HG02981 (cell line): ENCODE data around the gene MVB12B.

Experiments
- ATAC-seq: cut with Tn5 transposase; IDR thresholded peaks from one replicate; pipeline ENCODE4 v1.9.1; 2021; ENCODE audit warnings: mild to moderate bottlenecking, moderate library complexity; ENCODE audit not compliant: unreplicated experiment

Gene MVB12B

DNA sequence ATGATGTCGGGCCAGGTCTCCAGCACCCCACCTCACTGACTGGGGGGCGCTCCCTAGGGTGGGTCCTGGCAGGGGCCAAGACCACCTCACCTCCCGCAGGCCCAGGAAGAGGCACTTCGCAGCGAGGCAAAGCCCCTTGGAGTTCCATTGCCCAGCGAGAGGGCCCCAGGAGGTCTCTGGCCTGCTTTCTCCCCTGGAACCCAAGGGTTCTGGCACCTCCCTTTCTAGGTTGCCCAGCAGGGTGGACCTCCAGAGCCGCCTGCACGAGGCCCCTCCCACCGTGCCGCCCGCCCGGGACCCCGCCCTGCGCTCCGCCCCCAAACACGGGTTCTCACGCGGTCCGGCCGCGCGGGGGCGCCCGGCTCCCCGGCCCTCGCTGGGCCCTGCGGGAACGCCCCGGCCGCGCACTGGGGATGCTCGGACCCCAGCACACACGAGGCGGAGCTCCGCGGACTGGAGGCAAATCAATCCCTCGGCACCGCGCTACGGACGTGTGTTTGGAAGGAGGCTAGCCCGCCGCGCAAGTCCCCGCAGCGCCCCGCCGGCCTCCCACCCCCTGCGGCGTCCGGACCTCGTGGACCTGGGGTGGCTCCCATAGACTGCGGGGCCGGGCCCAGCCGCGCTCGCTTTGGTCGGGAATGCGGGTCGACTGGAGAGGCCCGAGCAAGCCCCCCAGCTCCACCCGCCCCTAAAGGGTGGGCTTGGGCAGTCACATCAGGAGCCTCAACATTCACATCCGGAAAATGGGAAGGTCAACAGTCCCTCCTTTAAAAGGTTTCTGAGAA, 187.6 kb downstream of the MVB12B start:
- ATAC-seq, result no peak

- ATAC-seq, result no peak
These were observed 188.6 kb downstream of the MVB12B start for GRCh38 chr9:126515001-126515872.

DNA sequence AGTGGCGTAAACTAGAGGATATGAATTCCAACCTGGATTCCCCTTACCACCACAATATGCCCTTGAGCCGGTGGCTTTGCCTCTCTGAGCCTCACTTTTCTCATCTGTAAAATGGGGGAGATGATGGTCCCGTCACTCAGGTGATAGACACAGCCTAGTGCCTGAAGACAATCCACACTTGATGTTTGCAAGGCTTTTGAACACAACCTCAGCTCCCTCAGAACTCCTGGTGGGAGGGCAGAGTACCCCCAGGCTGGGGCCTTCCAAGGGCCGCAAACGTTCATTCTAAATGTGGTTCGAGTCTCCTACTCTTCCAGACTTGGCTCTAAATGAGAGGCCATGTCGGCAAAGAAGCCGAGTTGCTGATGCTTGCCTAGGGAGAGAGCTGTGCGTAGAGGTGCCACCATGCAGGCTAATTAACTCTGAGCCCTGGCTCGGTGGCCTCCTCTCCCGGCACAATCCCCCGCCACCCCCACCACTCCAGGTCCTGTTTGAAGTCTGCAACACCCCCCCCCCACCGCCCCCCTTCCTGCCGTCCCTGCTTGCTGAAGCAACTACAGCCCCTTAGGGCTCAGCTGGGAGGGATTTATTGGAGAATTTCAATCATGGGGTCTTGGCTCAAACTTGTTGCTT, 189.4 kb downstream of the MVB12B start:
- ATAC-seq, result no peak

DNA sequence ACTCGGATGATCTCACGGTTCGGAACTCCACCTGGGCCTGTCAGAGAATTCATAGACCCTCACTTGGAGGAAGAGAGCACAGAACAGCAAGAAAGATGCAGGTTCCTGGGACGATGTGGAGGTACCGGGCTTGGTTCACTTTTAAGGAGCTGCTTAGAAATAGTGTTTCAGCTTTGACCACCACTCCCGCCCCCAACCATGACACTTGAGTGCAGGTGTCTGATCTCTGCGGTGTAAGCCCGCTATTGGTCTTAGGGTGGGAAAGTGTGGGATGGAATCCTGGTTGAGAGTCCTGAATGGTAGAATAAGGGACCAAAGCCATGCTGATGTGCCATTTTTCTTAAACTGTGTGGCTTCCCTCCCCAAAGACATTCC, 189.9 kb downstream of the MVB12B start:
- ATAC-seq, result no peak

GRCh38 chr9:126516936-126517832, 190.6 kb downstream of the MVB12B start:
- ATAC-seq, result no peak

- ATAC-seq, result no peak
These were observed 191.3 kb downstream of the MVB12B start for GRCh38 chr9:126517833-126518356.

GRCh38 chr9:126518763-126519162, 192.1 kb downstream of the MVB12B start:
- no peak for ATAC-seq

- no peak for ATAC-seq
These were observed 193.2 kb downstream of the MVB12B start for GRCh38 chr9:126519660-126520420.

GRCh38 chr9:126520453-126520852, 193.8 kb downstream of the MVB12B start:
- no peak for ATAC-seq

DNA sequence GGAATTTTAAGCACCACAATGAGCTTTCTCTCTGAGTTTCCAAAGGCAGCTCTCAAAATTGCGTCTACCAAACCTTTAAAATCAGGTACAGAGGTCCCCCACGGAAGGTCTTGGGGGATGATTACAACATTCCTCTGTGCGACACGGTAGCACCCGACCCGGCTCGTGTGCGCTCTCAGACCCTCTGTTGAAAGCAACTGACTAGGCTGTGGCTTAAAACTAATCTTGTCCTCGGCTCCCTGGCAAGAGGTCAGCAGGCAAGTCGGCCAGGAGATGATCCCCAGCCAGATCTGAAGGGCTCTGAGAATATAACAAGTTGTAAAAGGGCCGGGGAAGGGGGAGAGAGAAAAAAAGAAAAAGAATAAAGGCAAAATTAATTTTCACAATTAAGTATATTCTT, 194.5 kb downstream of the MVB12B start:
- ATAC-seq, result no peak

- ATAC-seq, result no peak
These were observed 194.9 kb downstream of the MVB12B start for GRCh38 chr9:126521551-126521950.

DNA sequence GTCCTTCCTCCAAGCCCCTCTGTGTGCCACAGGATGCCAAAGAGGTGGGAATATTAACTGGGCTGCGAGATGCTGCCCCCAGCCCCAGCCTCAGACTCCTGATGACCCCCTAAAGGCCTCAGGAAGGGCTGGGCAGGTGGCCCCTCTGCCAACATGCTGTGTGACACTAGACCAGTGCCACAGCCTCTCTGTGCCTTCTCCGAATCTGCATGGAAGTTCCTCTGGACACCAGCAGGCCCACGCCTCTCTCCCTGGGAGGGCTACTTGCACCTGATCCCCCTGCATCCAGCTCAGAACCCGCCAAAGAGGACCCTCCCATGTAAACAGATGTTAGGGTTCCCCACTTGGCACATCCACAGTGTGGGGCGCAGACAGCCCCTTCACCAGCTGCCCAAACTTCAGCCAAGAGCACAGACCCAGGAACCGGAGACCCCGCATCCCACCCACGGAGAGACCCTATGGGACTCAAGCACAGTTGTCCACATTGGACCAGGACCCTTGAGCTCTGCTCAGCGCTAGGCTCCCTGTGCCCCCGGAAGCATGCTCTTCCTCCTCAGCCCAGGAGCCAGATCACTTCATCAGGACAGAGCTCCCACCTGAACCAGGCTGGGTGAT, 195.5 kb downstream of the MVB12B start:
- no peak for ATAC-seq

- no peak for ATAC-seq
These were observed 196.2 kb downstream of the MVB12B start for GRCh38 chr9:126522612-126523356.

- no peak for ATAC-seq
These were observed 197.0 kb downstream of the MVB12B start for GRCh38 chr9:126523611-126524111.

GRCh38 chr9:126524353-126525077, 197.9 kb downstream of the MVB12B start:
- no peak for ATAC-seq

GRCh38 chr9:126526218-126527108, 199.8 kb downstream of the MVB12B start:
- ATAC-seq, result no peak
